Measurements from ENCODE around the gene DPH3. TPM values are rescaled to one million over a fixed set of nuclear protein-coding genes. Genes with fewer than 3 reads are reported as not detected.

The DPH3 gene
- total RNA-seq, 1 donor from 2014 or later, result 15.0 TPM

GRCh38 chr3:16297997-16298885 is 33.5 kb upstream of the DPH3 start:
- H3K27me3 ChIP-seq (ENCODE audit: control insufficient read depth, insufficient read depth, low read length), result no peaks in the 10 kb centered on the region
- peaks cover 7% of the 10 kb centered on the region for H3K36me3 ChIP-seq (ENCODE audit: control insufficient read depth, insufficient read depth, low read length)
- DNase-seq (ENCODE audit: low read depth), result no peak
- FAIRE-seq, result no peak
- no peak for TF ChIP-seq CTCF (IDR thresholded peaks at IDR 0.05; ENCODE audit: insufficient read depth, low read length, severe bottlenecking)
- no peak overlapping the region for H3K4me3 ChIP-seq (ENCODE audit: low read depth, low read length)

- no peak overlapping the region for H3K4me3 ChIP-seq (ENCODE audit: low read depth, low read length)
- TF ChIP-seq CTCF (IDR thresholded peaks at IDR 0.05; ENCODE audit: insufficient read depth, low read length, severe bottlenecking), result no peak
- peaks cover 5% of the 10 kb centered on the region for H3K36me3 ChIP-seq (ENCODE audit: control insufficient read depth, insufficient read depth, low read length)
- H3K27me3 ChIP-seq (ENCODE audit: control insufficient read depth, insufficient read depth, low read length), result no peaks in the 10 kb centered on the region
- FAIRE-seq (no peak), DNase-seq (ENCODE audit: low read depth) (no peak)
Measured at GRCh38 chr3:16295298-16295890, 30.7 kb upstream of the DPH3 start.

GRCh38 chr3:16294844-16295243 is 30.1 kb upstream of the DPH3 start:
- no peak for TF ChIP-seq CTCF (IDR thresholded peaks at IDR 0.05; ENCODE audit: insufficient read depth, low read length, severe bottlenecking)
- Histone ChIP-seq H3K27me3 (ENCODE audit: control insufficient read depth, insufficient read depth, low read length) (no peaks in the 10 kb centered on the region), H3K4me3 (ENCODE audit: low read depth, low read length) (no peak overlapping the region), H3K36me3 (ENCODE audit: control insufficient read depth, insufficient read depth, low read length) (peaks cover 5% of the 10 kb centered on the region)
- DNase-seq (ENCODE audit: low read depth) (no peak), FAIRE-seq (no peak)

- peaks cover 3% of the 10 kb centered on the region for H3K36me3 ChIP-seq (ENCODE audit: control insufficient read depth, insufficient read depth, low read length)
- no peak for DNase-seq (ENCODE audit: low read depth)
- no peaks in the 10 kb centered on the region for H3K27me3 ChIP-seq (ENCODE audit: control insufficient read depth, insufficient read depth, low read length)
- no peak overlapping the region for H3K4me3 ChIP-seq (ENCODE audit: low read depth, low read length)
- TF ChIP-seq CTCF (IDR thresholded peaks at IDR 0.05; ENCODE audit: insufficient read depth, low read length, severe bottlenecking), result no peak
- no peak for FAIRE-seq
Measured at GRCh38 chr3:16290827-16291196, 26.1 kb upstream of the DPH3 start.

GRCh38 chr3:16290007-16290826 is 25.5 kb upstream of the DPH3 start:
- H3K4me3 ChIP-seq (ENCODE audit: low read depth, low read length), result no peak overlapping the region
- FAIRE-seq, result no peak

More at GRCh38 chr3:16290007-16290826, 25.5 kb upstream of the DPH3 start:
- peak; percentile 45 for DNase-seq (ENCODE audit: low read depth)
- TF ChIP-seq CTCF (IDR thresholded peaks at IDR 0.05; ENCODE audit: insufficient read depth, low read length, severe bottlenecking), result peak; percentile 48
- H3K36me3 ChIP-seq (ENCODE audit: control insufficient read depth, insufficient read depth, low read length), result peaks cover 3% of the 10 kb centered on the region
- no peaks in the 10 kb centered on the region for H3K27me3 ChIP-seq (ENCODE audit: control insufficient read depth, insufficient read depth, low read length)

Data from bronchial epithelial cell (primary cell).